HG03097 (cell line): ENCODE data around the gene GFOD1.

Experiments used
- ATAC-seq: cut with Tn5 transposase; IDR thresholded peaks from one replicate; pipeline ENCODE4 v1.9.1; 2021; ENCODE audit not compliant: unreplicated experiment, low FRiP score

The GFOD1 gene

GRCh38 chr6:13428583-13429405, 58.6 kb downstream of the GFOD1 start:
- peak; percentile 20 for ATAC-seq

DNA sequence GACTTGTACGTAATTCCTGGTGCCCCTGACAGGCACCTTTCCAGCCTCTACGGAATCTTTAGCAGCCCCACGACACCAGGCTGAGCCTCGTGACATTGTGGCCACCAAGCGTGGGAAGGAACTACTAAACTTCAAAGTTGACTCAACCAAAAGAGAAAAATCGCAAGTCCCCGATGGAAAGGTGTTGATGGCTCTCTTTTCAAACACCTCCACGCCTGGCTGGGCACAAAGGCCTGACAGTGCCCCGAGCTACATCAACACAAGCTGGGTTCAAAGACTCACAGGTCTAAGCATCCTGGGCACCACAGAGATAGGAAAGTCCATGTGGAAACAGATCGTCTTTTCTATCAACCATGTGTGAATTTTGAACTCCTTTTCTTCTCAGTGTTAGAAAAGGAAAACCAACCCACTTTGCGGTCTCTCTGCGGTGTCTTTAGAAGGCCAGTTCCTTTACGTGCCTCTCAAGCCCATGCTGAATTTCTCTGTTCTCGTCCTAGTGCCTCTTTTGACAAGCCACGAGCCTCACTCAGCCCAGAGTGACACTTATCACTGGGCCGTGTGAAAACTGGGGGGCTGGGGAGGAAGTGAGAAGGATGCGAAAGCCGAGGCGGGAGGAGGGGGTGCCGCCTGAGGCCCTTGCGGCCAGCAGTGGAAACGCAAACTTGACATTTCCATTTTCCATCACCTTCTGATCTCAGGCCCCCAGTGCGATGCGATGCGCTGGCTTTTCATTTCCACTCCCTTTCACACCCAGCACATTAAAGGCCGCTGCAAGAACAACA, 59.4 kb downstream of the GFOD1 start:
- peak; percentile 59 for ATAC-seq

DNA sequence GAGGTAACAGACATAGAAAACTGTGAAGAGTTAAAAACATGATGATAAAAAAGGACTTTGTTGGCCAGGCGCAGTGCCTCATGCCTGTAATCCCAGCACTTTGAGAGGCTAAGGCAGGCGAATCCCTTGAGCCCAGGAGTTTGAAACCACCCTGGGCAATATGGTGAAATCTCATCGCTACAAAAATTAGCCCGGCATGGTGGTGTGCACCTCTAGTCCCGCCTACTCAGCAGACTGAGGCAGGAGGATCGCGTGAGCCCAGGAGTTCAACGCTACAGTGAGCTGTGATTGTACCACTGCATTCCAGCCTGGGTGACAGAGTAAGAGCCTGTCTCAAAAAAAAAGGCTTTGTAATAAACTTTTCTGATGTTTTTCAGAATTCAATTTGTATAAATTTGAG, 60.1 kb downstream of the GFOD1 start:
- ATAC-seq = no peak

GRCh38 chr6:13425943-13426931, 61.2 kb downstream of the GFOD1 start:
- no peak for ATAC-seq

DNA sequence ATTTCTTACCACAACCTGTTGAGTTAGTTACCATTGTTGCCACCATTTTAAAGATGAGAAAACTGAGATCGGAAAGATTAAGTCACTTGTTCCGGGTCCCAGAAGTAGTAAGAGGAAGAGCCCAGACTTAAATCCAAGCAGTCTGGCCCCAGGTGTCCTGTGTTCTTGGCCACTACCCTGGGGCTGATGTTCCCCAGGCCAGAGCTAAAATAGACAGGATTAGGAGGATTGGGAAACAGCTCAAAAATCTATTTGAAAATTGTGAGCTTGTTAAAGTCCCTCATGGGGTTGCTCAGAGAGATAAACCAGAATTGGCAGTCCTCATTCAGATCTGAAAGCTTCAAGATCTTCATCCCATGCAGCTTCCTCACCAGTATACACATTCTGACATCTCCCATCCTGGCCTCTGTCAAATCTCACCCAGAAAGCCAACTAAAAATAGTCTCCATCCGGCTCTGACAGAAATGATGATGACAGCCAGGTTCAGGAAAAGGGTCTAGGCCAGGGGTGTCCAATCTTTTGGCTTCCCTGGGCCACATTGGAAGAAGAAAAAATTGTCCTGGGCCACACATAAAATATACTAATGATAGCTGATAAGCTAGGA, 62.0 kb downstream of the GFOD1 start:
- no peak for ATAC-seq

DNA sequence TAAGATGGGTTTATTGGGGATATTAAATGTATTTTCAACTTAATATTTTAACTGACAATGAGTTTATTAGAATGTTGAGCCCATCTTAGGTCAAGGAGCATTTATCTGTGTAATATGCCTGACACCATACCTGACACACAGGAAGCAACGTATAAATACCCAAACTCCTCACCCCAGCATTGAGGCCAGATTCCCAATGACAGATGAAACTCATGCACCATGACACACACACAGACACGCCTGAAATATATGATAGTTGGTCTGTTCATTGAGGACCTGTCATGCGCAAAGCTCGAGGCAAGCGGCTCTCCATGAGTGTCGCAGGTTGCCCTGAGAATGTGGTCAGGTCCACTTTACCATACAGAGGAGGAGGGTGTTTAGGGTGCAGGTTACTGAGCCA, 64.1 kb downstream of the GFOD1 start:
- no peak for ATAC-seq

DNA sequence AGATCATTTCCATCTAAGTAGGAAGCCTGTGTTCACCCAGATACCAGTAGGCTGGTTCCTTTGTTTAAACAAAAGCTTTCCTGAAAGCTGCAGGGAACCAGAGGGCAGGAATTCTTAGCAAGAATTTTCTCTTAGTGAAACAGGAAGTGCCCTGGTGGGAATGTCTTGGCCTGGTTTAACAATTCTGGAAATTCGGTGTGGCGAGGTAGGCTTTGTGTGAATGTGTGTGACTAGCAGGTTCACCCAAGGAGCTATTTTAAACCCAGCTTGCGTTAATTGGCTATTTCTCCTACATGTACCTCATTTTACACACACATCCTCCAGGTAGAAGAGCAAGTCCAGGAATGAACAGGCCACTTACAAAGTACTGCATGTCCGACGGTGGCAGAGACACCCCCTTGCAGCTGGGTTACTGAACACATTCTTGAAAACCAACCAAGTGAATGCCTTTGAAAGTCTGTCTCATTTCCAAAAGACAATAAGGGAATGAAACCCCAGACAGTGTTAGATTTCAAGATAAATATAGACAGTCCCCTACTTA, 64.6 kb downstream of the GFOD1 start:
- no peak for ATAC-seq

DNA sequence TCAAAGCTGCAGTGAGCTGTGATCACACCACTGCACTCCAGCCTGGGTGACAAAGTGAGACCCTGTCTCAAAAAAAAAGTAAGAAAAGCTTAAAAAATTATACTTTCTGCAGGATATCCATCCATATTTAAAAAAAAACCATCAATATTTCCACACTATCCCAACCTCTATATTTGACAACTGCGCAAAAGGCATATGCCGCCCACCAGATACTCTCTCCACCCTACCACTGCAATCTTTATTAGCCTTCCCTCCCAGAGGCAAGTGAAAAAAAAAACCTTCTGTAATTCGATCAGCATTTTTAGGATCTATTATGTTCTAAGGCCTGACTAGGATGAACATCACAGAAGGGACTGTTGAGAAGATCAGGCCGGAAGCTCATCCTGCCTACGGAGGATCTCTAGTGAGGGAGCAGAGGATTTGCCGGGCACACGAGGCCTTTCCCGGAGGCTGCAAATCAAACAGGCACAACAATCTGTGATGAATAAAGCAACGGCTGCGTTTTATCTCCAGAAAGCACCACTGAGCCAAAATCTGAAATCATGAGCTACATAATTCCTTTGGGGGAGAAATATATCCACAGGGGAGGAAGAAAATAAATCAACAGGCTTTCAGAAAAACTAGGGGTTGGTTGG, 65.9 kb downstream of the GFOD1 start:
- ATAC-seq = no peak

DNA sequence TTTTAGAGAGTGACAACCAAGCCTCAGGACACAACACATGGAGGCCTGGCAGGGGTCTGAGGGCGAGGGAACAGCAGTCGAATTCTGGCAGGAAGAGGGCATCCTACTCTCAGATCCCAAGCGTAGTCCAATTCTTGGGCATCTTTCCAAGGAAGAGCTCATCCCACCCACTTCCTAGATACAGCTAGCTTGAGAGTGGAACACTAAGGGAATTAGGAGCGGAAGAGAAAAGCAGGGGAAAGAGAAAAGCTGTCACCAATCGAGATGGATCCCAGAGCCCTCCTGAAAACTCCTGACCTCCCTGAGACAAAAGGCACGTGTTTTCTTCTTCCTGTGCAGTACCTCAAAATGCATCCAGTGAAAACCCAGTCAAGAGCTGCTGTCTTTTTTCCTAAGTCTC, 67.1 kb downstream of the GFOD1 start:
- ATAC-seq = no peak

DNA sequence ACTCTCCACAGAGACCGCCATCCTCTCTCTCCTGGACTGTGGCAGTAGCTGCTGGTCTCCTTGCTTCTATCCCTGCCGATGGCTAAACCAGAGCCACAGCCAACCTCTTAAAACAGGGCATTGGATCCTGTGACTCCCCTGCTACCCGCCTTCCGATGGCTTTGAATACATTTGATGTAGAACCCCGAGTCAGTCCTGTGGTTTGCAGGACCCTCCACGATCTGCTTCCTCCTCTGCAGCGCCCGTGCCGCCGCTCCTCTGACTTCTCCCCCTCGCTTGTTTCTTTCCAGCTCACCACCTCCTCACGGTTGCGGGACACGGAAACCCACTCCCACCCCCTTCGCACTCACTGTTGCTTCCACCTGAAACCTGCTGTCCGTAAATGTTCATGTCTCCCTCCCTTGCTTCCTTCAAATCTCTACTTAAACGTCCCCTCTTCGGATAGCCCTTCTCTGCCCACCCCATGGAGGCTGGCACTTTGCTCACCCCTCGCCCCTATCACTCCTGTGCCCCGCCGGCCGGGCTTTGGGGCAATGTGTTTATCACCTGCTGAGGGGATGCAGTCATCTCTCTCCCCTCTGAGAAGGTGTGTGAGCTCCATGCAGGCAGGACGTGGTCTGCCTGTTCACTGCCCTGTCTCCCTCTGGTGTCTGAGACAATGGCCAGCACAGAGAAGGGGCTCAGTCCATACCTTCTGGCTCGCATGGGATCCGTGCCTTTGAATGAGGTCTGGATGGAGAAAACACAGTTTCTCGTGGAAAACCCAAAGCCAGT, 67.8 kb downstream of the GFOD1 start:
- ATAC-seq = no peak

DNA sequence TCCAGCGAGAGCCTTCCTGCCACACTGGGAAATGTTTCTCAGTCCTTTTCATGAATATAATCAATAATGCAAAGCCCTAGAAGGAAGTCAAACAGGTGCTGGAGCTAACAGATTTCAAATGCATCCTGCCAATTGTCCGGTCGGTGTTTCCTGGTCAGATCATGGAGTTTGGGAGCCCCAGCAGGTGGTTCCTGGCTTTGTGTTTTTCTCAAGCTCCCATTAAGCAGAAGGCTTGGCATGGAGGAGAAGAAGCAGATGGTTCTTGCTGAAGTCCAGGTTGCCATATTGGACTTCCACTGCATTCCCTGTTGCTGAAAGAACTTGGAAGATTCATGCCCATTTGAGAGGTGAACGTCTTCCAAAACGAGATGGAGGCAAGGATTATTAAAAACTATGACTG, 68.6 kb downstream of the GFOD1 start:
- no peak for ATAC-seq

GRCh38 chr6:13417954-13418353, 69.4 kb downstream of the GFOD1 start:
- no peak for ATAC-seq

DNA sequence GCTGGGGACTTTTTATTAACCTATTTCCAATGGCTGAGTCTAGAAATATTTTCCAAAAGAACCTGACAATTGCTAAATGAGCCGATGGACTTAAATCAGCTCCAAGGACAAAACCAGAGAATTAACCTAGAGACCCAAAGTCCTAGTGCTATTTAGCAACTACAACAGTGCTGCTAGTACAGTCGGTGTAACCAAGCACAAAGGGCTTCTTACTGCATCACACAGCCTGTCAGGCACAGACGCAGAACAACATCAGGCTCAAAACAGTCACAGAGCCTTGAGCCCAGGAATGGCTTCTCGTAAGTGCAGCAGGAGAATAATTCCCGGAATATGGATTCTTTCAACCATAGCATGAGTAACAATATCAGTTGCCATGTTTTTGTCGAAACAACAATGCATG, 70.0 kb downstream of the GFOD1 start:
- no peak for ATAC-seq

- no peak for ATAC-seq
Observed at GRCh38 chr6:13415283-13415682, 72.1 kb downstream of the GFOD1 start.

GRCh38 chr6:13413900-13414555, 73.4 kb downstream of the GFOD1 start:
- ATAC-seq = no peak

DNA sequence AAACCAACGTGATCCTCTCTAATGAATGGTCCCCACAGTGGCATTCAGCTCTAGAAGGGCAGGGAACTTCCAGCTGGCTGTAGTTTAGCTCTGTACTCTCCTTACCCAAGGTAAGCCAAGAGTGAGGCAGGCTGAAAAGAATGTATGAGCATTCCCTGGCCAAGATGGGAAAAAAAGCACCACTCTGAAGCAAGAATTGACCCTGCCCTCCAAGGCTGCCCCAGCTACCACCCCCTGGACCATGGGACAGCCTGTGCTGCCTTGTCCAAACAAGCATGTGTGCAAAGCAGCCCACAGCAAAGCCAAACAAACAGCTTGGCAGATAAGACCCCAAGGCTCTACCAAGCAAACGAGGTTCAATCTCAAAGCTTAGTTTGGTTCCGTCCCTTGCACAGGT, 73.9 kb downstream of the GFOD1 start:
- no peak for ATAC-seq

- no peak for ATAC-seq
Observed at GRCh38 chr6:13412639-13413465, 74.5 kb downstream of the GFOD1 start.

GRCh38 chr6:13412211-13412610, 75.2 kb downstream of the GFOD1 start:
- ATAC-seq = no peak
